Measurements from ENCODE around the gene METTL8.

METTL8 gene

GRCh38 chr2:171410101-171410500, 23.7 kb downstream of the METTL8 start:
- DNase-seq (ENCODE audit: low read depth in 1 of 2, low spot score in 1 of 2), result no peak
- Histone ChIP-seq H3K4me3 (replicated peaks; ENCODE audit: insufficient read depth, low read length) (no peak overlapping the region), H3K27me3 (ENCODE audit: insufficient read depth, poor library complexity, severe bottlenecking) (no peaks in the 10 kb centered on the region), H3K27ac (replicated peaks) (no peak overlapping the region)
- no peak for TF ChIP-seq GABPA (IDR thresholded peaks at IDR 0.05; ENCODE audit: low read depth)
- TF ChIP-seq SPI1 (IDR thresholded peaks at IDR 0.05; ENCODE audit: borderline replicate concordance, low read depth), result no peak
- no peak for TF ChIP-seq REST (IDR thresholded peaks at IDR 0.05; ENCODE audit: insufficient replicate concordance, low read depth)
- TF ChIP-seq POLR2AphosphoS5 (IDR thresholded peaks at IDR 0.05; ENCODE audit: low read depth), result no peak
- TF ChIP-seq CTCF (IDR thresholded peaks at IDR 0.05; ENCODE audit: insufficient read depth, low read length), result no peak

- H3K27me3 ChIP-seq (ENCODE audit: insufficient read depth, poor library complexity, severe bottlenecking), result no peaks in the 10 kb centered on the region
- no peak overlapping the region for H3K27ac ChIP-seq (replicated peaks)
- TF ChIP-seq GABPA (IDR thresholded peaks at IDR 0.05; ENCODE audit: low read depth) (no peak), CTCF (IDR thresholded peaks at IDR 0.05; ENCODE audit: insufficient read depth, low read length) (no peak), SPI1 (IDR thresholded peaks at IDR 0.05; ENCODE audit: borderline replicate concordance, low read depth) (no peak)
- H3K4me3 ChIP-seq (replicated peaks; ENCODE audit: insufficient read depth, low read length), result no peak overlapping the region
- DNase-seq (ENCODE audit: low read depth in 1 of 2, low spot score in 1 of 2), result no peak
Measured at GRCh38 chr2:171409436-171409971, 24.3 kb downstream of the METTL8 start.

GRCh38 chr2:171407676-171408044, 26.1 kb downstream of the METTL8 start:
- Histone ChIP-seq H3K27me3 (ENCODE audit: insufficient read depth, poor library complexity, severe bottlenecking) (no peaks in the 10 kb centered on the region), H3K4me3 (replicated peaks; ENCODE audit: insufficient read depth, low read length) (no peak overlapping the region), H3K27ac (replicated peaks) (no peak overlapping the region; the same call in 1 of the 2 replicates)
- no peak for TF ChIP-seq GABPA (IDR thresholded peaks at IDR 0.05; ENCODE audit: low read depth)
- no peak for TF ChIP-seq POLR2AphosphoS5 (IDR thresholded peaks at IDR 0.05; ENCODE audit: low read depth)
- no peak for TF ChIP-seq SPI1 (IDR thresholded peaks at IDR 0.05; ENCODE audit: borderline replicate concordance, low read depth)
- TF ChIP-seq REST (IDR thresholded peaks at IDR 0.05; ENCODE audit: insufficient replicate concordance, low read depth), result no peak
- TF ChIP-seq CTCF (IDR thresholded peaks at IDR 0.05; ENCODE audit: insufficient read depth, low read length), result no peak
- DNase-seq (ENCODE audit: low read depth in 1 of 2, low spot score in 1 of 2), result no peak

Data from HL-60 (cell line).